Nucleus accumbens (tissue), 56 donors: ENCODE measurements around the gene DRAM2.
"Not testable (repeated sequence)": the region's sequence is repeated elsewhere in the genome, so short reads cannot be mapped to it uniquely, and the experiment has no call there.

Experiments used
- DNase-seq, 56 donors: peaks; one replicate each; lab custom pipeline; 2025; lab: John Stamatoyannopoulos, UW

DRAM2 gene

DNA sequence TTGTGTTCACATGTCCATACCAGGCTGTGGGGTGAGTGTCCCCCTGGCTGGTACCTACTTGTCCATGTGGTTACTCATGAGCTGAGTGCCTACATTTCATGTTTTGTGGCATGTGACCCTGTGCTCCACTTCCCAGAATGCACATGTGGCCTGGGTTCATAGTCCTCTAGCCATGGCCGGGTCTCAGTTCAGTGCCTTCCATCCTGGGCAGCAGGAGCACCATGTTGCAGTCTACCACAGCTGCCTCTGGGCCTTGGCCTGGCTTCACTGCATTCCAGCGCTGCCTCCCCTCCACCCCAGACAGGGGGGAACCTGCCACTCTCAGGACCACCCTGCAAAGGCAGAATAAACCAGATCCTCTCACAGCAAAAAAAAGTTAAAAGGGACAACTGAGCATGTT lies 5.6 kb upstream of the DRAM2 start:
- no peak for DNase-seq

DNA sequence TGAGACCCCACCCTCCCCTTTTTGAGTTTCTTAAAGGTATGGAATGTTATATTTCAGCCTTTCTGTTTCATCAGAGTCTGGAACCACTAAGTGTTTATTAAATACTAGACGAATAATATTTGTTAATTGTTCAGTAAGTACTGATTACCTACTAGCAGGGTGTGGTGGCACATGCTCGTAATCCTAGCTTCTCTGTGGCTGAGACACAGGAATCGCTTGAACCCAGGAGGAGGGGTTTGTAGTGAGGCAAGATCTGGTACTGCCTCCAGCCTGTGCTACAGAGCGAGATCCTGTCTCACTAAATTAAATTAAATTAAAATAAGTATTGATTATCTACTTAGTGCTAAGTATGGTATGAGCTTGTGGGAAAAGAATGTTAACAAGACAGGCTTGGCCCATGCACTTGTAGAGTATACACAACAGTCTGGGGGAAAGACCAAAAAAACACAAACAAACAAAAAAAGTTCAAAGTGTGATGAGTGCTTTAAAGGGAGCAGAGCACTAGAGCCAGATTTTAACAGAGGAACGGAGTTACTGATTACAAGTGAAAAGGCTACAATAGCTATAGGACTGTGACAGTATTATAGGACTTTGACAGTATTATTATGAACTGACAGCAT lies 2.6 kb upstream of the DRAM2 start:
- no peak for DNase-seq

DNA sequence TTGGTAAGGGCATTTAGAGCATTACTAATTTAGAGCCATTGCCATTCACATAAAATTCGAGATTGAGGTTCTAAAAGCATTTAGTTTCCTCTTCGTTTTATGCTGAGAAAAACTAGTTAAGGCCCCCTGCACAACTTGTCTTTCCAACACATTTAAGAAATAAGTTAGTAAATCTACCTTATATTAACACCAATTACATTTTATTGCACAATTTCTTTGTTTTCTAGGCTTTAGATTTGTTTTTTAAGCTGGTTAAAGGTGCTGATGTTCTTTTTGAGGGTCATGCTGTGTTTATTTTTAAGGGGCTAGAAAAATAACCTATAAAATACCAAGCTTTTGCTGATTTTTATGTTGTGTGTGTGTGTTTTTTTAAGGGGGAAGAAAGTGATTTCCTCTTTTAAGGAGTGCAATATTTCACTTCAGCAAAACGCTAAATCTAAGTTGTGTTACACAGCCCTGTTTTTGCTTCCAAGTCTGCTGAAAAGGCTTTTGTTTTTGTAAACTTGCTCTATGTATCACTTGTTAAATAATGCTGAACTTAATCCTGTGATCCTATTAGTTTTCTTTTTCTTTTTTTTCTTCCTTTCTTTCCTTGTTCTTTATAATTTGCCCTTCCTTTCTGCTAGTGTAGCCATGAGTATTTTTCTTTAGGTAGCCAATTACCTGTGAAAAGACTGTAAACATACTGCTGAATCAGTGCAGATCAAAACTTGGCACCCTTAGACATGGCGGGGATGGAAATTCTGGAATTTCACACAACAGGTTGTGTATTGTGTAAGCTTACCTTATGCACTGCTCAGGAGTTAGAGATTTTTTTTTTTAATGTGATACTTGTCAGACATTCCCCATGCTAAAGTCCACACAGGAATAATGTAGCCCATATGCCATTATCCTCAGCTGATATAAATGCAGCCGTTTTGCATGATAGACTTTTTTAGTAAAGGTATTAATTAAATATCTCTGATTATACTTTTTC lies 1.6 kb upstream of the DRAM2 start:
- DNase-seq, result no peak

DNA sequence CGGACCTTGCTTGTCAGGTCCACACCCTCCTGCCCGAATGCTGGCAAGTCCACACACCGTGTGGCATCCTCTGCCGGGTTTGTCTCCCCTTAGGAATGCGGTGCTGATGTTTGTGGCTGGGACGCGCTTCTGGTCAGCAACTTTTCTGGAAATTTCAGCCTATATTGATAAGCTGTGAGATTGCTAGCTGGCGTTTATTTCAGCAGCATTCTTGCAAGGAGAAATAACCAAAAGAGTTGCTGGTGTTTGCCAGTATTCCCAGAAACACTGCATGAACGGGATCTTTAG lies 731 bp upstream of the DRAM2 start:
- no peak for DNase-seq

DNA sequence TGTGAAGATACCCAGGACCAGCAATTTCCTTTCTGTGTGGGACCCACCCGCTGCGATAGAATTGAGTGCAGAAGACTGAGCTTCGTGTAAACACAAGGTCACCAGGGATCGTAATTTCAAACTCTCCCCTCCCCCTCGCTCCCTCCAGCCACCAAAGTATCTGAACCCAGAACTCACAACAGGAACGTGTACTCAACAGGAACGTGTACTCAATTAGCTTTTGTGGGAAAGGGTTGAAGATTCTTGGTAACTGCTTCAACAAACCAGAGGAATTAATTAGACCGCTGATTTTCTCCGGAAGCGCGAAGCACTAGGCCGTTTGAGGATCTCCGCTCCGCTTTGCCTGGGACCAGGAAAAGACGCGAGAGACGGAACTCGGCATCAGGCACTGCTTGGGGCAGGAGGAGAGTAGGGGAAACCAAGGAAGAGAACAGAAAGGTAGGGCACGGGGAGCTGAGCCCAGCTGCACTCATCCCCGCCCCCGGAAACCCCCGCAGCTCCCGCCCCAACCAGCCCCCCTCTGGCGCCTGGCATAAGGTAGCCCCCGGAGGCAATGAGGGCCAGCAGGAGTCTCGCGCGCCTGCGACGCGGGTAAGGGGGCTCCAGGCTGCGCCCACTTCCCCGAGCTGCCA lies 453 bp downstream of the DRAM2 start:
- DNase-seq, result peak in 37 of 56 donors; percentile 11 to 77 (median 51)

DNA sequence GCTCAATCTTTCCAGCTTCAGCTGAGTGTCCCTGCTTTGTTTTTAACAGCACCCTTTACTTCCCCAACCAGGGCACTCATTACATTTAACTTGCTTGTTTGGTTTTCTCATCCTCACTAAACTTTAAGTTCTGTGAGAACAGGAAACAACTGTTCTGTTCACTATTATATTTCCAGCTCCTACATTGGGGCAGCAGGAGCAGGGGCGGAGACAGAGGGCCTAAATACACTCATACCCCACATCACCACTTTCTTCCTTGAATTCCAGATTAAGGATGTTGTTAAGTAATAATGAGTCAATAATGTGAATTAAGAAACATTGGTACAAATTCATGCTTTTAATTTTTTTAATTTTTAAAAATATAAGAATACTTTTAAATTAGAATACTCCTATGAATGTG lies 6.0 kb downstream of the DRAM2 start:
- no peak for DNase-seq

DNA sequence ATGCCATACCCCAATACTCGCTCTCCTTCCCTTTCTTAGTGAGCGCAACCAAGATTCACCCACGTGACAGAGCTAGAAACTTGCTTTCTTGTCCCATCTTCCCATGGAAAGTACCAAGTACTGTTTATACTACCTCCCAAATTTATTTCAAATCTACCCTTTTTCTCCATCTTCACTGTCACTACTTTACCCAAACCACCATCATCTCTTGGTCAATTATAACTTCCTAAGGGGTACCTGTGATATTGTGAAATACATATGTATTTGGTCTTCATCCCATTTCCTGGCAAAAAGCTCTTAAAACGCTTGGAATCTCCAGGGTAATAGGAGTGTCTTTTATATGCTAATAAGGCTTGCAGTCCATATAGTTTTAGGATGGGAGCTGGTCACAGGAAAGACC lies 8.2 kb downstream of the DRAM2 start:
- DNase-seq, result no peak

DNA sequence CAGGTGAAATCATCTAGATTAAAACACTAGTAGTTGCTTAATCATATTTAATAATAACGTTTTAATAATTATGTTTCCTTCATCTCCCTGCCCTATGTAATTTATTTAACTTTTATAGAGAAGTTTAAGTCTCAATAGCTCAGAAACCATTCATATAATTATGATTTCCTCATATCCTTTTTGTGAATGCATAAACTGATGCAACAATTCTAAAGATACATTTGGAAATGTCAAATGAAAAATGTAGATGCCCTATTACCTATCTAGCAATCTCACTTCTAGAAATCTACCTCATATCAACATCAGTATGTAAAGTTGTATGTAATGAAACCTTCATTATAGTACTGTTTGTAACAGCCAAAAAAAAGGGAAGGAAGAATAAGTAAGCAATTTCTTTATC lies 10.5 kb downstream of the DRAM2 start:
- no peak for DNase-seq

DNA sequence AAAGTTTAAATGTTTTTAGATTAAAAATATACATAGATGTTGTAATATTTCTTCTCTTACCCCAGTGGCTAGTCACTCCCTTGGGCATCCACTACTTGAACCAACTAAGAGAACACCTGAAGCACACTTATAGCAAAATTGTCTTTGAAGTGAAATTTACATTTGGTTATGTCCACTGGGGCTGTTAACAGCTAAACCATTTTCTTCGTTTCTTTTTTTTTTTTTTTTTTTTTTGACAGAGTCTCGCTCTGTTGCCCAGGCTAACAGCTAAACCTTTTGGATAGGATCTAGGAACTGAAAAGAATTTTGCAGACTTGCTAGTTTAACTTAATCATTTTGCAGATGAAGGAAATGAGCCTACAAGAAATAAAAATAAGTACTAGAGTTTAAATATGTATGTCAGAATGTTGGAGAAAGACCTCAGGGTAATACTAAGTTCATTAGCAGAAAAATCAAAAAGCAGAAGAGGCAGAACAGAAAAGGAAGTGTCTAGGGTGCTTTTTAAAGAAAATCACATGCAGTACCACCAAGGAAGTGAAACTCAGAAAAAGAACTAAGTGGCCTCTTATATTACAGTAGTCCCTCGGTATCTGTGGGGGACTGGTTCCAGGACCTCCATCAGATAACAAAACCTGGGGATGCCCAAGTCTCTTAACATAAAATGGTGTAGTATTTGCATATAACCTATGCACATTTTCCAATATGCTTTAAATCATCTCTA lies 11.8 kb downstream of the DRAM2 start:
- DNase-seq, result no peak

DNA sequence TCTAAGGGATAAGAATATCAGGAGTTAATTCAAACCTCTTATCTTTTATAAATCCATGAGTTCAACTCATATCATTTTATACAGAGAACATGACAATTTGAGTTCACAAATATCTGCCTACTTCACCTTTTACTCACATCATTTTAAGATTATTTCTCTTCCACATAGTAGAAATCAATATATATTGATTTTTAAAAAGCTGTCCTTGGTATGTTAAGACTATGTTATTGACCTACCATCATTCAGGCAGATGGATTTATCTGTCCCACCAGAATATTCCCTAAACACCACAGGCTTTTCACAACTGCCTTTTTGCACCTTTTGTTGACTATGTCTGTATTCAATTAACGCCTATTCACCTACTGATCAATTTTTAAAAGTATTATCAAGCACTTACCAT lies 13.5 kb downstream of the DRAM2 start:
- DNase-seq, result no peak

DNA sequence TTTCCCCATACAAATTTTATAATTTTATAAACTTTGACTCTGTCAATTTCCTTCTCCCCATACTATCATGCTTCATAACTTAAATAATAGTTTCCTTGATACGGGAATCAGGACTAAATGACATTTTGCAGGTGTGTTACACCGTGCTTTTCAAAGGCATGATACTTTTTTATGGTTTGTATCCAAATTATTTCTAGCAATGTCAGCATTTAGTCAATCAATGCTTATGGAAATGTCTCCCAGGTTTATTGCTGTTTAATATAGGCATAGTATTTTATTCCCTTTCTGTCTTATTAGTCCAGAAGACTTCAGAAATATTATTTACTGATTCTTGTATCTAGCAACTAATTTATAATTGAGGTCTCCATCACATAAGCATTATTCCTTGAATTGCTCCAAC lies 23.4 kb downstream of the DRAM2 start:
- no peak for DNase-seq

DNA sequence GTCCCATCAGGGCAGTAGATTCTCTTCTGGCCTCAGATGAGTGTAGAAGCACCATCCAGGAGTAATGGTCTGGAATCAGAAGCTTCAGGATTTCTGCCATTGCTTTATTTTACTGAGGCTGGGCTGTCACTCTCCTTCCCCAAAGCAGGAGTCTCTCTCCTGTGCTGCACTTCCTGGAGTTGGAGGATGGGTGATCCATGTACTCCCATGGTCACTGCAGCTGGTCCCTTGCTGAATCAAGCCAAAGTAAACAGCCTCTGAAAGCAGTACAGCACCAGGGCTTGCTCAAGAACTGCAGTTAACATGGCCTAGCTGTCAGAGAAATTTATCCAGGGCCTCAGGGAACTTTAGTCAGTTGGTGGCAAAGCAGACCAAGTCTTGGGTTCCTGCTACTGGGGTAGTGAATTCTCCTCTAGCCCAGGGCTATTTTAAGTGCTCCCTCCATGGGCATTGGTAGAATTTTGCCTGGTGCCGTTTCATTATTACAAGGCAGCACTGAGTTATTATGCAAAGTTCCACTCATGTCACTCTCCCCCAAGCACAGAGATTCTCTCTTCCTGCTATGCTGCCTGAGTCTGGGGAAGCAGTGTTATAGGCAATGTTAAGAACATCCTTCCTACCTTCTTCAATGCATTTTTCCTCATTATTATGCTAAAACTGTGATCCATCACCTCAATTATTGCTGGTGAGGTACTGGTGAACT lies 29.5 kb downstream of the DRAM2 start:
- DNase-seq, result no peak

DNA sequence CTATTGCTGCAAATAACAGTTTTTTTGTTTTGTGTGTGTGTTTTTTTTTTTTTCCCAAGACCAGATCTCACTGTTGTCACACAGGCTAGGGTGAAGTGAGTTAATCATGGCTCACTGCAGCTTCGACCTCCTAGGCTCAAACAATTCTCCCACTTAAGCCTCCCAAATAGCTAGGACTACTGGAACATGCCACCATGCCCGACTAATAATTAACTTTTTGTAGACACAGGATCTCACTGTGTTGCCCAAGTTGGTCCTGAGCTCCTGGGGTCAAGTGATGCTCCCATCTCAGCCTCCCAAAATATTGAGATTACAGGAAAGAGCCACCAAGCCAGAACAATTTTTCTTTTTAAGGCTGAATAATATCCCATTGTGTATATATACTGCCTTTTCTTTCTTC lies 34.9 kb downstream of the DRAM2 start:
- no peak for DNase-seq

DNA sequence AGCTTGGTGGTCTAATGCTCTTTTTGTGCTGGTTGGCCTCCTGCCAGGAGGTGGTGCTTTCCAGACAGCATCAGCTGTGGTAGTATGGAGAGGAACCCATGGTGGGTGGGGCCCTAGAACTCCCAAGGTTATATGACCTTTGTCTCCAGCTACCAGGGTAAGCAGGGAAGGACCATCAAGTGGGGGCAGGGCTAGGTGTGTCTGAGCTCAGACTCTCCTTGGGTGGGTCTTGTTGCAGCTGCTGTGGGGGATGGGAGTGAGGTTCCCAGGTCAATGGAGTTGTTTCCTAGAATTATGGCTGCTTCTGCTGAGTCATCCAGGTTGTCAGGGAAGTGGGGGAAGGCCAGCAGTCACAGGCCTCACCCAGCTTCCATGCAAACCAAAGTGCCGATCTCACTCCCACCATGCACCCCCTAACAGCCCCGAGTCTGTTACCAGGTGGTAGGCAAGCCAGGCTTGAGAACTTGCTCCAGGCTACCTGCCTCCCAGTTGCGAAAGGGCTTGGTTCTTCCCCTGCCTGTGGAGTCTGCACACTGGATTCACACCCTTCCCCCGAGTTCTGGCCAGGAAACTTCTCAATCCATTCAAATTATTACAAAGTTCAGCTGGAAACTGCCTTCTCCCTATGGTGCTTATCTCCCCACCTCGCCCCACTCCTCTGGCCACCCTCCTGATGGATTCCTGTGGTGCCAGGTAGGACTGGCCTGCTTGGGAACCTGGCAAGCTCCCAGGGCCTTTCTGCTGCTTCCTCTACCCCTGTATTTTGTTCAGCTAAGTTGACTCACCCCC lies 37.8 kb downstream of the DRAM2 start:
- no peak for DNase-seq

DNA sequence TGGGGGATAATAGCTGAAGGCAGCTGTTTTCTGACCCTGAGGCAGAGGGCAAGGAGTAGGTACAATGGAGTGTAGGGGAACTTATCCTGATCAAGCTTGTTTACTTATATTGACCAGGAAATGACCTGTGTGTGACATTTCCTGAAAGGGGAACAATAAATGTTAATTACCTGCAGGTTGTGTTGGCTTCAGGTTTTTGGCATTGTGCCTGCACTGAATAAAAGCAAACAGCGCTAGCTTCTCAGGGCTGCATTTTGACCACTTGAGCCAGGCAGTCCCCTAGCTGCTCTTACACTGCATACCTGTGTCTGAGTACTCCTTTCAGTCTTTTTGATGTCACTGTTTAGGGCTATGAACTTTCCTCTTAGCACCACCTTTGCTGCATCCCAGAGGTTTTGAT lies 40.6 kb downstream of the DRAM2 start:
- DNase-seq, result no peak

DNA sequence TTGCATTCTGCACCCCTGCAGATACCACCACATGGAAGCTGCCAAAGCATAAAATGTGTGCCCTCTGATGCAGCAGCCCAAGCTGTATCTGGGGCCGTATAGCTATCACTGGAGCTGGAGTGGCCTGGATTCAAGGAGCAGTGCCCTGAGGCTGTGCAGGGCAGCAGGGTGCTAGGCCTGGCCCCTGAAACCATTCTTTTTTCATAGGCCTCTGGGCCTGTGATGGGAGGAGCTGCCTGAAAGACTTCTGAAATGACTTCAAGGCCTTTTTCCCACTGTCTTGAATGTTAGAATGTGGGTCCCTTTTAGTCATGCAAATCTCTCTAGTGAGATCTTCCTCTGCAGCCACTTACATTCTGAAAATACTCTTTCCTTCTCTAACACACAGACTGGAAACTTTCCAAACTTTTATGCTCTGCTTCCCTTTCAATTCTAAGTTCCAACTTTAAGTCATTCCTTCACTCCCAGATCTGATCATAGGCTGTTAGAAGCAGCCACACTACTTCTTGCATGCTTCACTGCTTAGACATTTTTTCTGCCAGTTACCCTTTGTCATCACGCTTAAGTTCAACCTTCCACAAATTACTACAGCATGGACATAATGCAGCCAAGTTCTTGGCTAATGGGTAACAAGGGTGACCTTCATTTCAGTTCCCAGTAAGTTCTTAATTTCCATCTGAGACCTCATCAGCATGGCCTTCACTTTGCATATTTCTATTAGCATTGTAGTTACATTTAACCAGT lies 42.4 kb downstream of the DRAM2 start:
- DNase-seq, result no peak

DNA sequence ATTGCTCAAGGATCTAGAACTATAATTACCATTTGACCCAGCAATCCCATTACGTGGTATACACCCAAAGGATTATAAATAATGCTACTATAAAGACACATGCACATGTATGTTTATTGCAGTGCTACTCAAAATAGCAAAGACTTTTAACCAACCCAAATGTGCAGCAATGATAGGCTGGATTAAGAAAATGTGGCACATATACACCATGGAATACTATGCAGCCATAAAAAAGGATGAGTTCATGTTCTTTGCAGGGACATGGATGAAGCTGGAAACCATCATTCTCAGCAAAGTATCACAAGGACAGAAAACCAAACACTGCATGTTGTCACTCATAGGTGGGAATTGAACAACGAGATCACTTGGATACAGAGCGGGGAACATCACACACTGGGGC lies 44.5 kb downstream of the DRAM2 start:
- not testable (repeated sequence) for DNase-seq

DNA sequence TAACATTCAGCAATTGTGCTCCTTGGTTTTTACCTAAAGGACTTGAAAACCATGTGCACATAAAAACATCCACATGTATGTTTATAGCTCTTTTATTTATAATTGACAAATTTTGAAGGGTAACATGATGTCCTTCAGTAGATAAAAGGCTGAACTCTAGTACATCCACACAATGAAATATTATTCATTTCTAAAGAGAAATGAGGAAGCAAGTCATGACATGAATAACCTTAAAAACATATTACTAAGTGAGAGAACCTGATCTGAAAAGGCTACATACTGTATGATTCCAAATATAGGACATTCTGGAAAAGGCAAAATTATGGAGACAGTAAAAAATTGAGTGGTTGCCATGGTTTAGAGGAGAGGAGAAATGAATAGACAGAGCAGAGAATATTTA lies 50.3 kb downstream of the DRAM2 start:
- no peak for DNase-seq

DNA sequence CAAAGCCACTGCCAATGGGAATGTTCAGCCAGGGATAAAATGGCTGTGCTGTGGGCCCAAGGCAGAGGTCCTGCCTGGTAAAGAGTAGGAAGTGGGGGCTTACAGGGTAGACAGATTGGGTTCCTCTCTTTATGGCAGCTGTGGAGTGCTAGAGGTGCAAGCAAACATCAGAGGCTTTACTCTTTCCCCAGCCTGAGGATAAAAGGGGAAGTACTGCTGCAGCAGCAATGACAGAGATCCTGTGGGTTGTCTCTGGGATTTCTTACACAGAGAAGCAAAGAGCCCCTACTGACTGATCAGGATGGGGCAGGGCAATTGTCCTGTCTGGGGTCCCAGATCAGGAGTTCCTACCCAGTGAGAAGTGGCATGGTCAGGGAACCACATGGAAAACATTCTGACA lies 54.2 kb downstream of the DRAM2 start:
- DNase-seq, result no peak
